Endothelial cell (in vitro differentiated cells): Measurements from ENCODE around the gene SFXN3. TPM values are rescaled to one million over a fixed set of nuclear protein-coding genes. Genes with fewer than 3 reads are reported as not detected.
A peak's percentile ranks its signal among the peaks of the same experiment; 100 is the strongest.

ENCODE experiments used
- DNase-seq: peaks from one replicate; pipeline ENCODE4 v3.0.0; 2021; ENCODE audit warnings: low spot score
- H3K27ac Mint-ChIP-seq: one replicate; pipeline ENCODE4 v1.8.0; 2021; ENCODE audit warnings: mixed read lengths, inconsistent platforms; ENCODE audit not compliant: unreplicated experiment
- H3K27me3 Mint-ChIP-seq: one replicate; pipeline ENCODE4 v1.8.0; 2021; ENCODE audit warnings: mild to moderate bottlenecking, moderate library complexity, mixed read lengths, inconsistent platforms; ENCODE audit not compliant: unreplicated experiment
- H3K36me3 Mint-ChIP-seq: one replicate; pipeline ENCODE4 v1.8.0; 2021; ENCODE audit warnings: mild to moderate bottlenecking, low read depth, mixed read lengths, inconsistent platforms; ENCODE audit not compliant: unreplicated experiment
- H3K4me1 Mint-ChIP-seq: one replicate; pipeline ENCODE4 v1.8.0; 2021; ENCODE audit warnings: mild to moderate bottlenecking, mixed read lengths, inconsistent platforms; ENCODE audit not compliant: unreplicated experiment
- H3K4me3 Mint-ChIP-seq: one replicate; pipeline ENCODE4 v1.8.0; 2021; ENCODE audit warnings: mild to moderate bottlenecking, mixed read lengths, inconsistent platforms; ENCODE audit not compliant: unreplicated experiment
- H3K9me3 Mint-ChIP-seq: one replicate; pipeline ENCODE4 v1.8.0; 2021; ENCODE audit warnings: mixed read lengths, inconsistent platforms; ENCODE audit not compliant: unreplicated experiment
- CTCF ChIP-seq: fragments of 200-600 bp; sonication (generic); IDR thresholded peaks from one replicate; pipeline ENCODE4 v1.5.0; 2021; ENCODE audit warnings: antibody characterized with exemption; ENCODE audit not compliant: unreplicated experiment
- total RNA-seq: library from RNA; stranded (reverse); fragmentation: NEBNext Ultra II Directional; extraction: Animal tissue kit (Norgen Biotek cat#: 25700); gene quantifications from one replicate; pipeline ENCODE4 v1.2.1, GENCODE V29; 2021; ENCODE audit not compliant: unreplicated experiment

Gene SFXN3
- total RNA-seq, 1 donor from 2014 or later = 27.1 TPM

GRCh38 chr10:100989088-100989487 is 41.9 kb upstream of the SFXN3 start:
- Mint-ChIP-seq H3K4me1 (peaks cover 29% of the 10 kb centered on the region), H3K4me3 (peak overlapping the region; percentile 67), H3K27me3 (peaks cover 15% of the 10 kb centered on the region), H3K36me3 (peaks cover 17% of the 10 kb centered on the region), H3K27ac (no peak overlapping the region), H3K9me3 (no peaks in the 10 kb centered on the region)
- no peak for TF ChIP-seq CTCF
- no peak for DNase-seq

GRCh38 chr10:100993986-100994708 is 36.9 kb upstream of the SFXN3 start:
- H3K4me3 Mint-ChIP-seq = no peak overlapping the region
- peaks cover 7% of the 10 kb centered on the region for H3K27me3 Mint-ChIP-seq
- H3K27ac Mint-ChIP-seq = peak overlapping the region; percentile 44
- H3K36me3 Mint-ChIP-seq = peaks cover 16% of the 10 kb centered on the region
- DNase-seq = peak; percentile 38
- peak; percentile 65 for TF ChIP-seq CTCF
- H3K9me3 Mint-ChIP-seq = no peaks in the 10 kb centered on the region
- peaks cover 33% of the 10 kb centered on the region for H3K4me1 Mint-ChIP-seq

GRCh38 chr10:100995181-100995580 is 35.9 kb upstream of the SFXN3 start:
- H3K36me3 Mint-ChIP-seq = peaks cover 16% of the 10 kb centered on the region
- H3K27me3 Mint-ChIP-seq = peaks cover 7% of the 10 kb centered on the region
- no peak for TF ChIP-seq CTCF
- no peak for DNase-seq
- H3K27ac Mint-ChIP-seq = no peak overlapping the region
- no peak overlapping the region for H3K4me3 Mint-ChIP-seq
- no peaks in the 10 kb centered on the region for H3K9me3 Mint-ChIP-seq
- peaks cover 33% of the 10 kb centered on the region for H3K4me1 Mint-ChIP-seq

- TF ChIP-seq CTCF = no peak
- peak; percentile 51 for DNase-seq
Observed at GRCh38 chr10:100996678-100997359, 34.2 kb upstream of the SFXN3 start.

More at GRCh38 chr10:100996678-100997359, 34.2 kb upstream of the SFXN3 start:
- Mint-ChIP-seq H3K27ac (peak overlapping the region; percentile 70), H3K36me3 (peaks cover 8% of the 10 kb centered on the region), H3K27me3 (peaks cover 10% of the 10 kb centered on the region), H3K9me3 (no peaks in the 10 kb centered on the region), H3K4me1 (peaks cover 34% of the 10 kb centered on the region), H3K4me3 (peak overlapping the region; percentile 92)
